Activated T-cell treated with anti-CD3 and anti-CD28 coated beads for 1 hour (primary cell): ENCODE results near the gene C19orf67.
A peak's percentile ranks its signal among the peaks of the same experiment; 100 is the strongest.
"Not testable (repeated sequence)": the region's sequence is repeated elsewhere in the genome, so short reads cannot be mapped to it uniquely, and the experiment has no call there.

Experiments
- DNase-seq: peaks from one replicate; pipeline ENCODE4 v3.0.0-alpha.2; 2020; ENCODE audit warnings: low read depth

Gene C19orf67

GRCh38 chr19:14056069-14056666 is 29.4 kb downstream of the C19orf67 start:
- DNase-seq, result no peak

GRCh38 chr19:14055396-14055795 is 30.2 kb downstream of the C19orf67 start:
- DNase-seq, result no peak

- no peak for DNase-seq
These were observed 30.9 kb downstream of the C19orf67 start for GRCh38 chr19:14054721-14055120.

- DNase-seq, result no peak
These were observed 31.5 kb downstream of the C19orf67 start for GRCh38 chr19:14054099-14054498.

GRCh38 chr19:14053500-14053899 is 32.1 kb downstream of the C19orf67 start:
- DNase-seq, result no peak

- DNase-seq, result no peak
These were observed 32.6 kb downstream of the C19orf67 start for GRCh38 chr19:14053032-14053431.

GRCh38 chr19:14052470-14052869 is 33.1 kb downstream of the C19orf67 start:
- no peak for DNase-seq

- DNase-seq, result no peak
These were observed 33.6 kb downstream of the C19orf67 start for GRCh38 chr19:14051980-14052379.

- DNase-seq, result not testable (repeated sequence)
These were observed 34.6 kb downstream of the C19orf67 start for GRCh38 chr19:14050961-14051360.

GRCh38 chr19:14050512-14050911 is 35.1 kb downstream of the C19orf67 start:
- DNase-seq, result no peak

GRCh38 chr19:14048443-14049153 is 37.0 kb downstream of the C19orf67 start:
- DNase-seq, result peak; percentile 75

- not testable (repeated sequence) for DNase-seq
These were observed 37.7 kb downstream of the C19orf67 start for GRCh38 chr19:14047866-14048265.

GRCh38 chr19:14042659-14043608 is 42.6 kb downstream of the C19orf67 start:
- not testable (repeated sequence) for DNase-seq

- no peak for DNase-seq
These were observed 46.4 kb downstream of the C19orf67 start for GRCh38 chr19:14039181-14039580.

- DNase-seq, result no peak
These were observed 49.9 kb downstream of the C19orf67 start for GRCh38 chr19:14035706-14036105.

GRCh38 chr19:14035159-14035558 is 50.4 kb downstream of the C19orf67 start:
- not testable (repeated sequence) for DNase-seq

GRCh38 chr19:14033946-14034345 is 51.6 kb downstream of the C19orf67 start:
- DNase-seq, result no peak

GRCh38 chr19:14031719-14032480 is 53.7 kb downstream of the C19orf67 start, which contains the start of gene IL27RA:
Gene IL27RA, plus strand, starts transcription at chr19:14031762. Its CDS starts 111 bp downstream, at chr19:14031873.
- peak; percentile 72 for DNase-seq
